ENCODE measurements around the gene IFNLR1.

DNA sequence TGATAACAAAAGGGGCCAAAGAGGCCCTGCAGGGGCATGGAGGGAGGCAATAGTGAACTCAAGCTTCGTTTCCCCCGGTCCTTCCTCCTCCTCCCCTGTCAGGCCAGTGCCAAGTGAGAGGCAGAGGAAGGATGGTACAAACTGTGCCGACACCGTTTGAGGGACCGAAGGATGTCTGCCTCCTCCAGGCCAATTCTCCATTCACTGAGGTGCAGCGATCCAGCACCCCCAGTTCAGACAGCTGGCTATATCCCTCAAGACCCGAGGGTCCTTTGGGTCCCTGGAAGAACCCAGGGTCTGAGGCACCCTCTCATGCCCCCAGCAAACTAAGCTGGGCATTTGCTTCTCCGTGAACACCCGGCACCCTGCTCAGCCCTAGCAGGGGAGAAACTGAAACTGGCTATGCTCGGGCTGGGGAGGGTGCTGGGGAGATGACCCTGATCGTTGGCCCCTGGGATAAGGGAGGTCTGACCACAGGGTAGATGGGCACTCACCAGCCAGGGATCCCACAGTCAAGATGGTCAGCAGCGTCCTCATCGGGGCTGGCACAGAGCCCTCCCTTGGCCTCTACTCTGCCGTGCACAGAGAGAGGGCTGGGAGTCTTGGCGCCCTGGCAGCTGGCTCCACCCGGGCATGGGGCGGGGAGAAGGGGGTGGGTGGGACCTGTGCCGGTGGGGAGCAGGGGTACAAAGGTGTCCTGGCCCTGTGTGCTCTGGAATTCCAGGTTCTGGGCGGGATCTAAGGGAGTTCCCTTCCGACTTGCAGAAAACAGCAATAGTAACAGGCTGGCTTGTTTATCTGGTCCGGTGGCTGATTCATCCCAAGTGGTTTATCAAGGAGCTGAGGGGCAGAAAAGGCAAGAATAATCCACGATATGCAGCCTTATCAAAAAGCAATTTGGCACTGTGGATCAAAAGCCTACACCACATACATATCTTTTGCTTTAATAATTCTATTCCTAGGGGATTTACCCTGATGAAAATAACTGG, 44.2 kb downstream of the IFNLR1 start, which contains the start of gene IL22RA1:
- TF ChIP-seq, protein P1, sequence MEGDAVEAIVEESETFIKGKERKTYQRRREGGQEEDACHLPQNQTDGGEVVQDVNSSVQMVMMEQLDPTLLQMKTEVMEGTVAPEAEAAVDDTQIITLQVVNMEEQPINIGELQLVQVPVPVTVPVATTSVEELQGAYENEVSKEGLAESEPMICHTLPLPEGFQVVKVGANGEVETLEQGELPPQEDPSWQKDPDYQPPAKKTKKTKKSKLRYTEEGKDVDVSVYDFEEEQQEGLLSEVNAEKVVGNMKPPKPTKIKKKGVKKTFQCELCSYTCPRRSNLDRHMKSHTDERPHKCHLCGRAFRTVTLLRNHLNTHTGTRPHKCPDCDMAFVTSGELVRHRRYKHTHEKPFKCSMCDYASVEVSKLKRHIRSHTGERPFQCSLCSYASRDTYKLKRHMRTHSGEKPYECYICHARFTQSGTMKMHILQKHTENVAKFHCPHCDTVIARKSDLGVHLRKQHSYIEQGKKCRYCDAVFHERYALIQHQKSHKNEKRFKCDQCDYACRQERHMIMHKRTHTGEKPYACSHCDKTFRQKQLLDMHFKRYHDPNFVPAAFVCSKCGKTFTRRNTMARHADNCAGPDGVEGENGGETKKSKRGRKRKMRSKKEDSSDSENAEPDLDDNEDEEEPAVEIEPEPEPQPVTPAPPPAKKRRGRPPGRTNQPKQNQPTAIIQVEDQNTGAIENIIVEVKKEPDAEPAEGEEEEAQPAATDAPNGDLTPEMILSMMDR (IDR thresholded peaks at IDR 0.05; ENCODE audit: extremely low read depth in 1 of 2, insufficient read depth in 1 of 2, low read depth in 1 of 2, low read length in 2 of 2), result no peak
- no peak for TF ChIP-seq POLR2A (IDR thresholded peaks at IDR 0.05; ENCODE audit: low read depth, low read length)

All from endothelial cell of umbilical vein (primary cell).